Esophagus muscularis mucosa (tissue), 4 donors: ENCODE data around the gene GADL1.

Experiments used
- EP300 ChIP-seq: sonication (generic); formaldehyde crosslinking; IDR thresholded peaks from one replicate; pipeline ENCODE4 v1.6.1; 2017; ENCODE audit warnings: antibody characterized with exemption
- POLR2A ChIP-seq: fragments of 450-650 bp; IDR thresholded peaks from one replicate; pipeline ENCODE4 v1.6.1; 2017; ENCODE audit warnings: antibody characterized with exemption, moderate library complexity, mild to moderate bottlenecking, low read depth
- TF ChIP-seq, protein P1 (sequence below), 3 experiments: fragments of 200-600 bp in 2 of 3; fragments of 450-650 bp in 1 of 3; sonication (generic) in 2 of 3; IDR thresholded peaks; one replicate each; pipeline ENCODE4 v1.5.1; 2017 to 2019; ENCODE audit warnings: antibody characterized with exemption in 3 of 3, mild to moderate bottlenecking in 2 of 3, moderate library complexity in 1 of 3

DNA sequence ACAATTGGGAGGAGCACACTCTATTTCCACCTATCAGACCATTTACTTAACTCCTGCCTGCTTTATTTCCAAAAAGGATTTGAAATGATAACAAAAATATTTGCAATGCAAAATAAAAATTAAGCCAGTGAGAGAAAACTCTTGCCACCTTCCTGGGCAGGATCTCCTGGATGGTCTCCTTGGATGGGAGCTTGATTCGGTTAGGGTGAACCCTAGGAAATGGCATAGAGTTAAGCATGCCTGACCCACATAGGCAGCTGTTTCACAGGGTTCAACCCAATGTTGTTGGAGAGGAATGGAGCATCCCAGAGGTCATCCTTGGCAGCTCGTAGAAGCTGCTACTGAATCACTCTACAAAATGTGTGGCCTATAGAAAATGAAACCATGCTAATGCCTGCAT lies 204.3 kb downstream of the GADL1 start:
- TF ChIP-seq, protein P1, sequence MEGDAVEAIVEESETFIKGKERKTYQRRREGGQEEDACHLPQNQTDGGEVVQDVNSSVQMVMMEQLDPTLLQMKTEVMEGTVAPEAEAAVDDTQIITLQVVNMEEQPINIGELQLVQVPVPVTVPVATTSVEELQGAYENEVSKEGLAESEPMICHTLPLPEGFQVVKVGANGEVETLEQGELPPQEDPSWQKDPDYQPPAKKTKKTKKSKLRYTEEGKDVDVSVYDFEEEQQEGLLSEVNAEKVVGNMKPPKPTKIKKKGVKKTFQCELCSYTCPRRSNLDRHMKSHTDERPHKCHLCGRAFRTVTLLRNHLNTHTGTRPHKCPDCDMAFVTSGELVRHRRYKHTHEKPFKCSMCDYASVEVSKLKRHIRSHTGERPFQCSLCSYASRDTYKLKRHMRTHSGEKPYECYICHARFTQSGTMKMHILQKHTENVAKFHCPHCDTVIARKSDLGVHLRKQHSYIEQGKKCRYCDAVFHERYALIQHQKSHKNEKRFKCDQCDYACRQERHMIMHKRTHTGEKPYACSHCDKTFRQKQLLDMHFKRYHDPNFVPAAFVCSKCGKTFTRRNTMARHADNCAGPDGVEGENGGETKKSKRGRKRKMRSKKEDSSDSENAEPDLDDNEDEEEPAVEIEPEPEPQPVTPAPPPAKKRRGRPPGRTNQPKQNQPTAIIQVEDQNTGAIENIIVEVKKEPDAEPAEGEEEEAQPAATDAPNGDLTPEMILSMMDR (IDR thresholded peaks at IDR 0.05), result no peak
- no peak for TF ChIP-seq EP300
- TF ChIP-seq POLR2A, result no peak
